Neural progenitor cell (in vitro differentiated cells): ENCODE data around the gene F13B. TPM values are rescaled to one million over a fixed set of nuclear protein-coding genes. Genes with fewer than 3 reads are reported as not detected.

Experiments used
- DNase-seq: peaks from one replicate; pipeline ENCODE4 v3.0.0-alpha.2; 2016; ENCODE audit warnings: low spot score
- H2AFZ ChIP-seq: fragments of 200-600 bp; sonication (generic); replicated peaks from 2 replicates; pipeline ENCODE4 v1.6.1; 2016; ENCODE audit warnings: antibody characterized with exemption
- H3F3A ChIP-seq: fragments of 200-600 bp; sonication (generic); 2 replicates; pipeline ENCODE4 v1.6.1; 2016; ENCODE audit warnings: antibody characterized with exemption, low read depth
- H3K27ac ChIP-seq: fragments of 200-600 bp; sonication (generic); 2 replicates; pipeline ENCODE4 v1.5.1; 2016; ENCODE audit warnings: mild to moderate bottlenecking
- H3K27me3 ChIP-seq: fragments of 200-600 bp; sonication (generic); 2 replicates; pipeline ENCODE4 v1.6.1; 2016; ENCODE audit warnings: mild to moderate bottlenecking, moderate library complexity
- H3K36me3 ChIP-seq: fragments of 200-600 bp; sonication (generic); 2 replicates; pipeline ENCODE4 v1.5.1; 2016
- H3K4me1 ChIP-seq: fragments of 200-600 bp; sonication (generic); 2 replicates; pipeline ENCODE4 v1.6.1; 2016; ENCODE audit warnings: mixed run types
- H3K4me2 ChIP-seq: fragments of 200-600 bp; sonication (generic); 2 replicates; pipeline ENCODE4 v1.6.1; 2016
- H3K4me3 ChIP-seq: fragments of 200-600 bp; sonication (generic); 2 replicates; pipeline ENCODE4 v1.5.1; 2016
- H3K79me2 ChIP-seq: fragments of 200-600 bp; sonication (generic); 2 replicates; pipeline ENCODE4 v1.6.1; 2016; ENCODE audit warnings: low read depth
- H3K9ac ChIP-seq: fragments of 200-600 bp; sonication (generic); 2 replicates; pipeline ENCODE4 v1.6.1; 2016
- H3K9me3 ChIP-seq: fragments of 200-600 bp; sonication (generic); 2 replicates; pipeline ENCODE4 v1.5.1; 2016; ENCODE audit warnings: low read depth
- H4K20me1 ChIP-seq: fragments of 200-600 bp; sonication (generic); 2 replicates; pipeline ENCODE4 v1.6.1; 2016; ENCODE audit warnings: low read depth
- H3K27ac Mint-ChIP-seq: 3 replicates; pipeline ENCODE4 v1.8.0; 2021; ENCODE audit warnings: mixed read lengths
- H3K27me3 Mint-ChIP-seq: 2 replicates; pipeline ENCODE4 v1.8.0; 2022; ENCODE audit warnings: low read depth, mild to moderate bottlenecking, inconsistent platforms, moderate library complexity, mixed read lengths; ENCODE audit not compliant: insufficient read depth
- H3K36me3 Mint-ChIP-seq: 3 replicates; pipeline ENCODE4 v1.8.0; 2021; ENCODE audit warnings: mixed read lengths
- H3K4me1 Mint-ChIP-seq: 3 replicates; pipeline ENCODE4 v1.8.0; 2021; ENCODE audit warnings: mixed read lengths
- H3K4me3 Mint-ChIP-seq: 3 replicates; pipeline ENCODE4 v1.8.0; 2021; ENCODE audit warnings: mild to moderate bottlenecking, moderate library complexity, mixed read lengths
- H3K9me3 Mint-ChIP-seq: 3 replicates; pipeline ENCODE4 v1.8.0; 2020; ENCODE audit warnings: mixed read lengths
- CTCF ChIP-seq: fragments of 200-600 bp; sonication (generic); IDR thresholded peaks from 2 replicates; pipeline ENCODE4 v1.5.1; 2017; ENCODE audit warnings: antibody characterized with exemption, mild to moderate bottlenecking
- EZH2 ChIP-seq: fragments of 200-600 bp; sonication (generic); IDR thresholded peaks from 2 replicates; pipeline ENCODE4 v1.6.1; 2017; ENCODE audit warnings: antibody characterized with exemption, mild to moderate bottlenecking, moderate library complexity
- EZH2phosphoT487 ChIP-seq: fragments of 200-600 bp; sonication (generic); IDR thresholded peaks from 2 replicates; pipeline ENCODE4 v1.6.1; 2017; ENCODE audit warnings: antibody characterized with exemption
- total RNA-seq: library from RNA; depleted of rRNA; stranded (reverse); fragments of >200 nt; gene quantifications from 2 replicates; pipeline ENCODE4 v1.2.3, GENCODE V29; 2015; ENCODE audit warnings: low replicate concordance

F13B gene
- total RNA-seq, 1 donor from 2014 or later: not detected

- no peak overlapping the region for H3K27ac Mint-ChIP-seq
- Histone ChIP-seq H3K4me3 (no peak overlapping the region), H3K27ac (no peak overlapping the region), H3K79me2 (no peaks in the 10 kb centered on the region), H3K4me1 (no peaks in the 10 kb centered on the region), H3K4me2 (no peak overlapping the region), H3K9ac (no peak overlapping the region), H3K36me3 (no peaks in the 10 kb centered on the region), H3K9me3 (peaks cover 2% of the 10 kb centered on the region), H2AFZ (no peak overlapping the region), H3F3A (no peaks in the 10 kb centered on the region), H3K27me3 (no peaks in the 10 kb centered on the region), H4K20me1 (no peaks in the 10 kb centered on the region)
- no peaks in the 10 kb centered on the region for H3K36me3 Mint-ChIP-seq
- no peaks in the 10 kb centered on the region for H3K4me1 Mint-ChIP-seq
- H3K27me3 Mint-ChIP-seq: peaks cover 2% of the 10 kb centered on the region
- TF ChIP-seq EZH2: no peak
- TF ChIP-seq CTCF: no peak
- no peak for TF ChIP-seq EZH2phosphoT487
- no peak overlapping the region for H3K4me3 Mint-ChIP-seq
- DNase-seq: no peak
- H3K9me3 Mint-ChIP-seq: no peaks in the 10 kb centered on the region
Measured at GRCh38 chr1:197016751-197017150, 50.3 kb downstream of the F13B start.

DNA sequence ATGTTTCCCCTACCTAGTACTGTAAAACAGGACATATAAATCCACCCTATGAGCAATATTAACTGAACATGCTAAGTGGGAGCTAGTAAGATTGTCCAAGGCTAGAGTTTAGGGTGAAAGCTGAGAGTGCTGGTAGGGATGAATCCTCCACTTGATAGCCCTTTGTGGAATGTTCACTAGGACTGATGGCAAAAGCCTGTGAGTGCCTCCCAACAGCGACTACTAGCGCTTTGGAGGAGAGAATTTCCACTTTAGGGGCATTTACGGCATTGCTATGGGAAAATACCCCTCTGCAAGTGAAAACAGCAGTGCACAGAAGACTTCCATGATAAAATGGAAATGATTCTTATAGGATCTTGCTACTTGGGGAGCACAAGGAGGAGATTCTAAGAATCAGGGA is 53.8 kb downstream of the F13B start:
- H3K4me2 ChIP-seq: no peak overlapping the region
- no peaks in the 10 kb centered on the region for H3K79me2 ChIP-seq
- H3K4me3 Mint-ChIP-seq: no peak overlapping the region
- no peaks in the 10 kb centered on the region for H3K36me3 ChIP-seq
- H3K4me1 Mint-ChIP-seq: no peaks in the 10 kb centered on the region
- H3K27me3 Mint-ChIP-seq: peaks cover 2% of the 10 kb centered on the region
- H3K9me3 Mint-ChIP-seq: no peaks in the 10 kb centered on the region
- H4K20me1 ChIP-seq: no peaks in the 10 kb centered on the region
- H3K27me3 ChIP-seq: no peaks in the 10 kb centered on the region
- H3K36me3 Mint-ChIP-seq: no peaks in the 10 kb centered on the region
- H3F3A ChIP-seq: no peaks in the 10 kb centered on the region
- no peak overlapping the region for H3K9ac ChIP-seq
- DNase-seq: no peak
- H3K9me3 ChIP-seq: peaks cover 7% of the 10 kb centered on the region
- TF ChIP-seq EZH2: no peak
- TF ChIP-seq EZH2phosphoT487: no peak
- TF ChIP-seq CTCF: no peak
- no peaks in the 10 kb centered on the region for H3K4me1 ChIP-seq
- H3K27ac ChIP-seq: no peak overlapping the region
- H3K27ac Mint-ChIP-seq: no peak overlapping the region
- H2AFZ ChIP-seq: no peak overlapping the region
- H3K4me3 ChIP-seq: no peak overlapping the region

DNA sequence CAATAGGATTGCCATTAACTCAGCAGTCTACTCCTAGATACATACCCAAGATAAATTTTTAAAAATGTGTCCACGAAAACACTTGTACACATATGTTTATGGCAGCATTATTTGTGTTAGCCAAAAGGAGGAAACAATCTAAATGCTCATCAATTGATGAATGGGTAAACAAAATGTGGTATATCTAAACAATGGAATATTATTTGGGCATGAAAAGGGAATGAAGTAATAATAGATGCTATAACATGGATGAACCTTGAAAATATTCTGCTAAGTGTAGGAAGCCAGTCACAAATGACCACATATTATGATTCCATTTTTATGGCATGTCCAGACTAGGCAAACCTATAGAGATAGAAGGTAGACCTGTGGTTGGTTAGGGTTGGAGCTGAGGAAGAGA is 55.4 kb downstream of the F13B start:
- H3K36me3 Mint-ChIP-seq: no peaks in the 10 kb centered on the region
- H3K79me2 ChIP-seq: no peaks in the 10 kb centered on the region
- H3K4me3 Mint-ChIP-seq: no peak overlapping the region
- H3K4me2 ChIP-seq: no peak overlapping the region
- H3K27ac Mint-ChIP-seq: no peak overlapping the region
- no peaks in the 10 kb centered on the region for H3K4me1 ChIP-seq
- H3K27me3 ChIP-seq: no peaks in the 10 kb centered on the region
- H4K20me1 ChIP-seq: no peaks in the 10 kb centered on the region
- H3K4me1 Mint-ChIP-seq: no peaks in the 10 kb centered on the region
- DNase-seq: no peak
- no peak for TF ChIP-seq EZH2
- no peak for TF ChIP-seq EZH2phosphoT487
- no peak for TF ChIP-seq CTCF
- H3K9ac ChIP-seq: no peak overlapping the region
- no peak overlapping the region for H3K4me3 ChIP-seq
- H3K9me3 Mint-ChIP-seq: no peaks in the 10 kb centered on the region
- H3K9me3 ChIP-seq: peaks cover 7% of the 10 kb centered on the region
- H3K36me3 ChIP-seq: no peaks in the 10 kb centered on the region
- H3K27ac ChIP-seq: no peak overlapping the region
- peaks cover 2% of the 10 kb centered on the region for H3K27me3 Mint-ChIP-seq
- no peaks in the 10 kb centered on the region for H3F3A ChIP-seq
- no peak overlapping the region for H2AFZ ChIP-seq

GRCh38 chr1:197008861-197009260 is 58.2 kb downstream of the F13B start:
- H3K36me3 Mint-ChIP-seq: no peaks in the 10 kb centered on the region
- Histone ChIP-seq H3K27me3 (no peaks in the 10 kb centered on the region), H3K79me2 (no peaks in the 10 kb centered on the region), H3F3A (no peaks in the 10 kb centered on the region), H3K36me3 (no peaks in the 10 kb centered on the region), H3K4me1 (no peaks in the 10 kb centered on the region), H2AFZ (no peak overlapping the region), H3K4me3 (no peak overlapping the region), H3K4me2 (no peak overlapping the region), H3K27ac (no peak overlapping the region), H3K9me3 (peaks cover 7% of the 10 kb centered on the region), H3K9ac (no peak overlapping the region), H4K20me1 (no peaks in the 10 kb centered on the region)
- TF ChIP-seq EZH2phosphoT487 (no peak), EZH2 (no peak), CTCF (no peak)
- H3K4me1 Mint-ChIP-seq: no peaks in the 10 kb centered on the region
- H3K27ac Mint-ChIP-seq: no peak overlapping the region
- H3K9me3 Mint-ChIP-seq: no peaks in the 10 kb centered on the region
- no peak overlapping the region for H3K4me3 Mint-ChIP-seq
- DNase-seq: no peak
- H3K27me3 Mint-ChIP-seq: peaks cover 3% of the 10 kb centered on the region
